ENCODE data around the gene TMEM72. TPM values are rescaled to one million over a fixed set of nuclear protein-coding genes. Genes with fewer than 3 reads are reported as not detected.

TMEM72 gene
- total RNA-seq, 1 donor from 2014 or later = not detected

DNA sequence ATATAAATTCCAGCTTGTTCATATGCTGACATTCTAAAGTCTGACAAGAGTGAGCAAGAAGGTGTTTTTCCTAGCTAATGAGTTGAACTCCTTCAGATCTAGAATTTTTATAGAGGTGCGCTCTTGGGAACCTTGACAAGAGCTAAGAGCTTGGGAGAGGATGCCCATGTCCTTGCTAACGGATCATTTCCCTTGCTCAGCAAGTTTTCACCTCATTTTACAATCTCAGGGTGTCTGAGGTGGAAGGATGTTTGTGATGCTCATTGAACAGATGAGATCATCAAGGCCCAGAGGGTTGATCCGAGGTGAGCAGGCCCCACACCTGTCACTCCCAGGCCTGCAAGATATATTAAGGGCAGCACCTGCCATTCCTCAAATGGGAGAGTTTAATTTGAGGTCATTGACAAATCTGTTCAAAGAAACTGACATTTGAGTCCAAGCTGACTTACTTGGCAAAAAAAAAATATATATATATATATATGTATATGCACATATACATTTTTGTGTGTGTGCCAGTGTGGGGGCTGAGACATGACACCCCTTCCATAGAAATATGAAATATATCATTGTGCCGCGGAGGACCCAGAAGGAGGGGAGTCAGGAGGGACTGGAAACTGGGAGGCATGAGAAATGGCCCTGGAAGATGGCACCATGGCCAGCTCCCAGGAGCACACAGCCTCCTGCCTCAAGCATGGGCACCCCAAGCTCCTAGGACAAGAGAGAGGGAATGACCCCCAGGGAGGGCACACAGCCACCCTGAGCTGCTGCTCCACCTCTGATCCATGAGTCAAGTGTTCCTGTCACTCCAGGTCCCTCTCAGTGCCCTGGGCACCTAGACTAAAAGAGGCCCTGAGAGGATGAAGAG lies 17.3 kb upstream of the TMEM72 start:
- no peaks in the 10 kb centered on the region for H3K27me3 ChIP-seq
- H4K20me1 ChIP-seq (ENCODE audit: low read depth) = no peaks in the 10 kb centered on the region
- peaks cover 4% of the 10 kb centered on the region for H3F3A ChIP-seq (ENCODE audit: low read depth)
- peaks cover 11% of the 10 kb centered on the region for H3K4me1 ChIP-seq
- peaks cover 11% of the 10 kb centered on the region for H3K4me1 Mint-ChIP-seq
- no peaks in the 10 kb centered on the region for H3K9me3 ChIP-seq (ENCODE audit: low read depth)
- no peaks in the 10 kb centered on the region for H3K36me3 ChIP-seq
- no peak overlapping the region for H3K4me3 ChIP-seq
- H3K27ac ChIP-seq = no peak overlapping the region
- no peaks in the 10 kb centered on the region for H3K9me3 Mint-ChIP-seq
- no peaks in the 10 kb centered on the region for H3K79me2 ChIP-seq (ENCODE audit: low read depth)
- H3K27ac Mint-ChIP-seq = no peak overlapping the region
- no peaks in the 10 kb centered on the region for H3K36me3 Mint-ChIP-seq
- no peak overlapping the region for H2AFZ ChIP-seq (replicated peaks)
- no peak for TF ChIP-seq EZH2phosphoT487 (IDR thresholded peaks at IDR 0.05)
- TF ChIP-seq, protein P1, sequence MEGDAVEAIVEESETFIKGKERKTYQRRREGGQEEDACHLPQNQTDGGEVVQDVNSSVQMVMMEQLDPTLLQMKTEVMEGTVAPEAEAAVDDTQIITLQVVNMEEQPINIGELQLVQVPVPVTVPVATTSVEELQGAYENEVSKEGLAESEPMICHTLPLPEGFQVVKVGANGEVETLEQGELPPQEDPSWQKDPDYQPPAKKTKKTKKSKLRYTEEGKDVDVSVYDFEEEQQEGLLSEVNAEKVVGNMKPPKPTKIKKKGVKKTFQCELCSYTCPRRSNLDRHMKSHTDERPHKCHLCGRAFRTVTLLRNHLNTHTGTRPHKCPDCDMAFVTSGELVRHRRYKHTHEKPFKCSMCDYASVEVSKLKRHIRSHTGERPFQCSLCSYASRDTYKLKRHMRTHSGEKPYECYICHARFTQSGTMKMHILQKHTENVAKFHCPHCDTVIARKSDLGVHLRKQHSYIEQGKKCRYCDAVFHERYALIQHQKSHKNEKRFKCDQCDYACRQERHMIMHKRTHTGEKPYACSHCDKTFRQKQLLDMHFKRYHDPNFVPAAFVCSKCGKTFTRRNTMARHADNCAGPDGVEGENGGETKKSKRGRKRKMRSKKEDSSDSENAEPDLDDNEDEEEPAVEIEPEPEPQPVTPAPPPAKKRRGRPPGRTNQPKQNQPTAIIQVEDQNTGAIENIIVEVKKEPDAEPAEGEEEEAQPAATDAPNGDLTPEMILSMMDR (IDR thresholded peaks at IDR 0.05) = no peak
- TF ChIP-seq EZH2 (IDR thresholded peaks at IDR 0.05) = no peak
- DNase-seq (ENCODE audit: low spot score) = no peak
- H3K4me2 ChIP-seq = no peak overlapping the region
- H3K27me3 Mint-ChIP-seq (ENCODE audit: insufficient read depth, low read depth) = peaks cover 6% of the 10 kb centered on the region
- H3K4me3 Mint-ChIP-seq = no peak overlapping the region
- H3K9ac ChIP-seq = no peak overlapping the region

DNA sequence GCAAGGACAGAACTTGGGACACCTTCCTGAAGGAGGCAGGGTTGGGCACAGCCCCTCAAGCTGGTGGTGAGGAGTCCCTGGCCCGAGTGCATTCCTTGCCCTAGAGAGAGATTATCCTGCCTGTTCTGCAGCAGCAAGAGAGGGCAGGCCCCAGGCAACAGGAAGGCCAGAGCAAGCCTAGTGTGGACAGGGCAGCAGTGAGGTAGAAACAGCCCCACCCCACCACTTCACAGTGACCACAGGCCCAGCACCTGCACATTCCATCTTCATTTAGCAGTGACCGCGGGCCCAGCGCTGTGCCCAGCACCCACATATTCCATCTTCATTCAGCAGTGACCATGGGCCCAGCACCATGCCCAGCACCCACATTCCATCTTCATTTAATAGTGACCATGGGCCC lies 16.4 kb upstream of the TMEM72 start:
- Histone ChIP-seq H3K9me3 (ENCODE audit: low read depth) (no peaks in the 10 kb centered on the region), H2AFZ (replicated peaks) (no peak overlapping the region), H3F3A (ENCODE audit: low read depth) (peaks cover 12% of the 10 kb centered on the region), H3K27me3 (no peaks in the 10 kb centered on the region), H3K79me2 (ENCODE audit: low read depth) (no peaks in the 10 kb centered on the region), H3K27ac (no peak overlapping the region), H3K4me1 (peaks cover 20% of the 10 kb centered on the region), H3K4me3 (no peak overlapping the region), H3K4me2 (no peak overlapping the region), H3K36me3 (no peaks in the 10 kb centered on the region), H4K20me1 (ENCODE audit: low read depth) (no peaks in the 10 kb centered on the region), H3K9ac (no peak overlapping the region)
- Mint-ChIP-seq H3K27me3 (ENCODE audit: insufficient read depth, low read depth) (peaks cover 6% of the 10 kb centered on the region), H3K27ac (no peak overlapping the region), H3K36me3 (no peaks in the 10 kb centered on the region), H3K9me3 (no peaks in the 10 kb centered on the region), H3K4me1 (peaks cover 15% of the 10 kb centered on the region), H3K4me3 (no peak overlapping the region)
- TF ChIP-seq EZH2phosphoT487 (IDR thresholded peaks at IDR 0.05) (no peak), EZH2 (IDR thresholded peaks at IDR 0.05) (no peak)
- TF ChIP-seq, protein P1 (IDR thresholded peaks at IDR 0.05) = no peak
- DNase-seq (ENCODE audit: low spot score) = no peak

DNA sequence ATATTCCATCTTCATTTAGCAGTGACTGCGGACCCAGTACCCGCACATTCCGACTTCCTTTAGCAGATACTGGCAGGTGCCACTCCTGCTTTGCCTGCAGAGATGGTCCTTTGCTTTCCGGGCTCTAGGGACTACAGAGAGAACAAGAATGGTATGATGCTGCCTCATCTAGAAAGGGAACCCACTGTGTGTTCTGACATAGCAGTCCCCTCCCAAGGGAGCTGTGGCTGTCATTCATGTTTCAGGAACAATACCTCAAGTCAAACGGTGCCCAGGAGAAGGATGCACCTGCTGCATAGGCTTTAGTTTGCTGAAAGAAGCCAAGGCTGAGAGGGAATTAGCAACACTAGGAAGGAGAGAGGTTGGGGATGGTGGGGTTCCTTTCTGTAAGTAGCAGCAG lies 15.9 kb upstream of the TMEM72 start:
- H3K9me3 Mint-ChIP-seq = no peaks in the 10 kb centered on the region

More for the DNA sequence above, 15.9 kb upstream of the TMEM72 start:
- Histone ChIP-seq H4K20me1 (ENCODE audit: low read depth) (no peaks in the 10 kb centered on the region), H3K36me3 (no peaks in the 10 kb centered on the region), H2AFZ (replicated peaks) (no peak overlapping the region), H3K27me3 (no peaks in the 10 kb centered on the region), H3K9me3 (ENCODE audit: low read depth) (no peaks in the 10 kb centered on the region), H3K4me3 (no peak overlapping the region), H3K9ac (no peak overlapping the region), H3F3A (ENCODE audit: low read depth) (peaks cover 18% of the 10 kb centered on the region), H3K4me2 (no peak overlapping the region), H3K4me1 (peaks cover 26% of the 10 kb centered on the region), H3K79me2 (ENCODE audit: low read depth) (no peaks in the 10 kb centered on the region), H3K27ac (no peak overlapping the region)
- Mint-ChIP-seq H3K4me3 (no peak overlapping the region), H3K4me1 (peaks cover 12% of the 10 kb centered on the region), H3K36me3 (no peaks in the 10 kb centered on the region), H3K27me3 (ENCODE audit: insufficient read depth, low read depth) (peaks cover 8% of the 10 kb centered on the region), H3K27ac (no peak overlapping the region)
- TF ChIP-seq, protein P1 (IDR thresholded peaks at IDR 0.05) = no peak
- DNase-seq (ENCODE audit: low spot score) = no peak
